ENCODE data around the gene RFX8. TPM values are rescaled to one million over a fixed set of nuclear protein-coding genes. Genes with fewer than 3 reads are reported as not detected.

The RFX8 gene
- polyA plus RNA-seq, 3 donors, result not detected

GRCh38 chr2:101362777-101363176 is 112.1 kb downstream of the RFX8 start:
- no peak overlapping the region for H3K27ac Mint-ChIP-seq
- no peak overlapping the region for H3K27ac ChIP-seq (ENCODE audit: low read depth in 1 of 2, low read length in 2 of 2)

GRCh38 chr2:101362316-101362715 is 112.6 kb downstream of the RFX8 start:
- peaks cover 23% of the 10 kb centered on the region for H3K4me1 Mint-ChIP-seq
- no peaks in the 10 kb centered on the region for H3K36me3 Mint-ChIP-seq
- Histone ChIP-seq H3K9ac (ENCODE audit: insufficient read depth, low read length, poor library complexity, severe bottlenecking) (no peak overlapping the region), H3K27ac (ENCODE audit: low read depth in 1 of 2, low read length in 2 of 2) (no peak overlapping the region), H3K4me3 (replicated peaks in 1 of 3; ENCODE audit: low read depth in 2 of 3, low read length in 3 of 3) (no peak overlapping the region), H3K36me3 (replicated peaks in 1 of 2; ENCODE audit: control insufficient read depth in 1 of 2, insufficient read depth in 2 of 2, low read length in 2 of 2) (no peaks in the 10 kb centered on the region), H3K9me3 (replicated peaks in 1 of 2; ENCODE audit: control insufficient read depth in 1 of 2, insufficient read depth in 1 of 2, low read length in 2 of 2) (no peaks in the 10 kb centered on the region), H2AFZ (ENCODE audit: insufficient read depth, low read depth, low read length, poor library complexity, severe bottlenecking) (no peak overlapping the region), H4K20me1 (ENCODE audit: insufficient read depth, low read length) (no peaks in the 10 kb centered on the region), H3K27me3 (ENCODE audit: control insufficient read depth in 2 of 2, insufficient read depth in 2 of 2, low read length in 2 of 2) (no peaks in the 10 kb centered on the region), H3K79me2 (ENCODE audit: insufficient read depth, low read length) (no peaks in the 10 kb centered on the region), H3K4me2 (replicated peaks; ENCODE audit: extremely low read depth, low read length, poor library complexity, severe bottlenecking) (no peak overlapping the region), H3K4me1 (ENCODE audit: control insufficient read depth in 1 of 2, insufficient read depth in 2 of 2, low read length in 2 of 2) (peaks cover 12 to 16% of the 10 kb centered on the region in 2 donors)
- H3K9me3 Mint-ChIP-seq, result peaks cover 0 to 3% (median 0%) of the 10 kb centered on the region in 7 donors
- TF ChIP-seq CTCF (IDR thresholded peaks at IDR 0.05), result no peak
- H3K4me3 Mint-ChIP-seq, result peak overlapping the region in 1 of 2 donors; percentile 37
- no peak for DNase-seq
- intact Hi-C loops (cut with micrococcal nuclease), result no loop called here
- no peak overlapping the region for H3K27ac Mint-ChIP-seq
- peaks cover 0 to 5% (median 2%) of the 10 kb centered on the region in 3 donors for H3K27me3 Mint-ChIP-seq (ENCODE audit: low read depth in 3 of 3)
- 100% methylated on average over 1 of the region's 3 CpGs for WGBS (ENCODE audit: insufficient coverage)

More at GRCh38 chr2:101362777-101363176, 112.1 kb downstream of the RFX8 start:
- H3K4me2 ChIP-seq (replicated peaks; ENCODE audit: extremely low read depth, low read length, poor library complexity, severe bottlenecking), result no peak overlapping the region
- 94% methylated on average over 3 of the region's 4 CpGs for WGBS (ENCODE audit: insufficient coverage)
- H3K27me3 ChIP-seq (ENCODE audit: control insufficient read depth in 2 of 2, insufficient read depth in 2 of 2, low read length in 2 of 2), result no peaks in the 10 kb centered on the region
- H3K4me3 ChIP-seq (replicated peaks in 1 of 3; ENCODE audit: low read depth in 2 of 3, low read length in 3 of 3), result no peak overlapping the region
- peaks cover 0 to 4% (median 2%) of the 10 kb centered on the region in 3 donors for H3K27me3 Mint-ChIP-seq (ENCODE audit: low read depth in 3 of 3)
- intact Hi-C loops (cut with micrococcal nuclease), result no loop called here
- no peaks in the 10 kb centered on the region for H3K36me3 Mint-ChIP-seq
- H3K4me3 Mint-ChIP-seq, result no peak overlapping the region
- no peak overlapping the region for H2AFZ ChIP-seq (ENCODE audit: insufficient read depth, low read depth, low read length, poor library complexity, severe bottlenecking)
- H3K36me3 ChIP-seq (replicated peaks in 1 of 2; ENCODE audit: control insufficient read depth in 1 of 2, insufficient read depth in 2 of 2, low read length in 2 of 2), result no peaks in the 10 kb centered on the region
- no peaks in the 10 kb centered on the region for H3K9me3 ChIP-seq (replicated peaks in 1 of 2; ENCODE audit: control insufficient read depth in 1 of 2, insufficient read depth in 1 of 2, low read length in 2 of 2)
- no peaks in the 10 kb centered on the region for H3K79me2 ChIP-seq (ENCODE audit: insufficient read depth, low read length)
- no peaks in the 10 kb centered on the region for H4K20me1 ChIP-seq (ENCODE audit: insufficient read depth, low read length)
- peaks cover 24% of the 10 kb centered on the region for H3K4me1 Mint-ChIP-seq
- peaks cover 12 to 16% of the 10 kb centered on the region in 2 donors for H3K4me1 ChIP-seq (ENCODE audit: control insufficient read depth in 1 of 2, insufficient read depth in 2 of 2, low read length in 2 of 2)
- no peak for DNase-seq
- no peak for TF ChIP-seq CTCF (IDR thresholded peaks at IDR 0.05)
- H3K9ac ChIP-seq (ENCODE audit: insufficient read depth, low read length, poor library complexity, severe bottlenecking), result no peak overlapping the region
- peaks cover 0 to 3% (median 0%) of the 10 kb centered on the region in 7 donors for H3K9me3 Mint-ChIP-seq
